H1 (cell line): ENCODE data around the gene WDR81. TPM values are rescaled to one million over a fixed set of nuclear protein-coding genes. Genes with fewer than 3 reads are reported as not detected.

ENCODE experiments used
- CTCF ChIA-PET: fragments of 300-600 bp; sonication (Branson Sonifier 250); formaldehyde crosslinking; loops from one replicate; lab custom pipeline; 2021; ENCODE audit not compliant: partially characterized antibody; lab: Charles Lee
- POLR2A ChIA-PET: fragments of 300-600 bp; sonication (Branson Sonifier 250); formaldehyde crosslinking; loops from one replicate; lab custom pipeline; 2021; ENCODE audit warnings: inconsistent platforms; ENCODE audit not compliant: partially characterized antibody; lab: Charles Lee
- DNase-seq, 2 experiments: peaks; one replicate each; pipeline versions ENCODE4 v3.0.0 to v3.0.0-alpha.2; 2010 to 2022; ENCODE audit warnings: low spot score in 2 of 2, low read depth in 1 of 2, mixed read lengths in 1 of 2
- FAIRE-seq: peaks from 2 replicates; lab custom pipeline; 2011; peaks lifted over from hg19 to GRCh38; lab: Jason Lieb, UNC
- H2AFZ ChIP-seq: 2 replicates; pipeline ENCODE4 v1.8.1; 2012; ENCODE audit warnings: low read length, inconsistent platforms
- H2AK5ac ChIP-seq: 2 replicates; pipeline ENCODE4 v1.6.1; 2013; ENCODE audit warnings: low read depth, low read length
- H2BK120ac ChIP-seq: replicated peaks from 2 replicates; pipeline ENCODE3; 2013; ENCODE audit warnings: low read depth, low read length, inconsistent platforms
- H2BK12ac ChIP-seq: 2 replicates; pipeline ENCODE4 v1.6.1; 2013; ENCODE audit warnings: low read depth, low read length
- H2BK15ac ChIP-seq: 2 replicates; pipeline ENCODE4 v1.6.1; 2013; ENCODE audit warnings: low read length
- H2BK20ac ChIP-seq: 2 replicates; pipeline ENCODE4 v1.6.1; 2013; ENCODE audit warnings: low read length
- H2BK5ac ChIP-seq: 2 replicates; pipeline ENCODE4 v1.6.1; 2013; ENCODE audit warnings: low read depth, low read length
- H3K14ac ChIP-seq: 2 replicates; pipeline ENCODE4 v1.6.1; 2013; ENCODE audit warnings: inconsistent platforms; ENCODE audit not compliant: insufficient read length
- H3K18ac ChIP-seq: 2 replicates; pipeline ENCODE4 v1.6.1; 2013; ENCODE audit warnings: low read length; ENCODE audit errors: extremely low read depth
- H3K23ac ChIP-seq: 2 replicates; pipeline ENCODE4 v1.6.1; 2013; ENCODE audit warnings: inconsistent platforms; ENCODE audit not compliant: insufficient read length
- H3K23me2 ChIP-seq: 2 replicates; pipeline ENCODE4 v1.6.1; 2013; ENCODE audit warnings: low read depth, low read length
- H3K27ac ChIP-seq: 2 replicates; pipeline ENCODE4 v1.6.1; 2011; ENCODE audit warnings: low read depth, low read length, inconsistent platforms
- H3K27me3 ChIP-seq, 4 experiments: replicated peaks in 1 of 4; 1 replicate in 1 of 4; 2 replicates in 3 of 4; pipeline versions ENCODE4 v1.6.1 to v1.8.1; 2011 to 2013; ENCODE audit warnings: low read length in 3 of 4, mild to moderate bottlenecking in 3 of 4, inconsistent platforms in 2 of 4, mixed read lengths in 2 of 4, moderate library complexity in 1 of 4; ENCODE audit not compliant: control insufficient read depth in 3 of 4, insufficient read depth in 3 of 4; ENCODE audit errors: extremely low read depth in 1 of 4
- H3K36me3 ChIP-seq, 4 experiments: 2 replicates each; pipeline versions ENCODE4 v1.6.1 to v1.8.1; 2011 to 2013; ENCODE audit warnings: mild to moderate bottlenecking in 4 of 4, low read length in 3 of 4, moderate library complexity in 2 of 4, control low read depth in 1 of 4, inconsistent platforms in 1 of 4; ENCODE audit not compliant: insufficient read depth in 4 of 4, control insufficient read depth in 2 of 4
- H3K4ac ChIP-seq: replicated peaks from 2 replicates; pipeline ENCODE3; 2013; ENCODE audit warnings: low read length, low read depth, mixed read lengths, inconsistent platforms; ENCODE audit not compliant: insufficient read length
- H3K4me1 ChIP-seq, 4 experiments: replicated peaks in 1 of 4; 1 replicate in 1 of 4; 2 replicates in 3 of 4; pipeline versions ENCODE4 v1.6.1 to v1.8.1; 2011 to 2013; ENCODE audit warnings: low read length in 3 of 4, inconsistent platforms in 2 of 4, mixed read lengths in 1 of 4; ENCODE audit not compliant: insufficient read depth in 4 of 4, control insufficient read depth in 3 of 4
- H3K4me2 ChIP-seq, 2 experiments: 2 replicates each; pipeline versions ENCODE4 v1.6.1 to v1.8.1; 2011 to 2013; ENCODE audit warnings: low read depth in 2 of 2, low read length in 2 of 2, control low read depth in 1 of 2, inconsistent platforms in 1 of 2, mild to moderate bottlenecking in 1 of 2; ENCODE audit not compliant: insufficient read depth in 1 of 2
- H3K4me3 ChIP-seq, 4 experiments: fragments of 200-600, 300-600 bp in 1 of 4; sonication (generic), shearing (Covaris generic), sonication (Bioruptor Twin) in 1 of 4; 2 replicates each; pipeline versions ENCODE4 v1.5.1 to v1.8.1; 2011 to 2016; ENCODE audit warnings: low read length in 4 of 4, low read depth in 3 of 4, control low read depth in 2 of 4, inconsistent platforms in 2 of 4, mild to moderate bottlenecking in 2 of 4, mixed read lengths in 1 of 4, moderate library complexity in 1 of 4; ENCODE audit not compliant: insufficient read depth in 2 of 4; ENCODE audit errors: extremely low read depth in 1 of 4
- H3K56ac ChIP-seq: replicated peaks from 2 replicates; pipeline ENCODE3; 2013; ENCODE audit warnings: low read depth, mild to moderate bottlenecking, mixed read lengths, low read length, inconsistent platforms; ENCODE audit not compliant: insufficient read length
- H3K79me1 ChIP-seq: 2 replicates; pipeline ENCODE4 v1.6.1; 2013; ENCODE audit warnings: low read depth, low read length, control low read depth
- H3K79me2 ChIP-seq, 2 experiments: 2 replicates each; pipeline versions ENCODE4 v1.6.1 to v1.8.1; 2012 to 2013; ENCODE audit warnings: low read length in 2 of 2, mild to moderate bottlenecking in 2 of 2, inconsistent platforms in 1 of 2; ENCODE audit not compliant: insufficient read depth in 2 of 2, control insufficient read depth in 1 of 2
- H3K9ac ChIP-seq, 4 experiments: replicated peaks in 1 of 4; 1 replicate in 1 of 4; 2 replicates in 3 of 4; pipeline versions ENCODE4 v1.6.1 to v1.8.1; 2011 to 2013; ENCODE audit warnings: low read depth in 3 of 4, low read length in 3 of 4, control low read depth in 2 of 4, mild to moderate bottlenecking in 2 of 4, moderate library complexity in 2 of 4, inconsistent platforms in 1 of 4; ENCODE audit errors: extremely low read depth in 1 of 4
- H3K9me3 ChIP-seq, 2 experiments: 2 replicates each; pipeline versions ENCODE4 v1.6.1 to v1.8.1; 2012 to 2013; ENCODE audit warnings: mild to moderate bottlenecking in 2 of 2, moderate library complexity in 2 of 2, control low read depth in 1 of 2, inconsistent platforms in 1 of 2, low read depth in 1 of 2, low read length in 1 of 2, mixed read lengths in 1 of 2; ENCODE audit not compliant: insufficient read depth in 2 of 2
- H4K20me1 ChIP-seq, 2 experiments: replicated peaks in 1 of 2; 2 replicates each; pipeline versions ENCODE3 to v1.8.1; 2011 to 2013; ENCODE audit warnings: inconsistent platforms in 2 of 2, low read length in 2 of 2, mild to moderate bottlenecking in 1 of 2; ENCODE audit not compliant: insufficient read depth in 2 of 2, control insufficient read depth in 1 of 2
- H4K5ac ChIP-seq: 2 replicates; pipeline ENCODE4 v1.6.1; 2013; ENCODE audit warnings: low read length, low read depth, mixed read lengths, inconsistent platforms; ENCODE audit not compliant: insufficient read length
- H4K8ac ChIP-seq: 2 replicates; pipeline ENCODE4 v1.8.0; 2013; ENCODE audit warnings: mild to moderate bottlenecking, moderate library complexity, low read length, inconsistent platforms; ENCODE audit not compliant: insufficient read depth; ENCODE audit errors: extremely low read depth
- H4K91ac ChIP-seq: replicated peaks from 2 replicates; pipeline ENCODE3; 2013; ENCODE audit warnings: low read length, mixed read lengths, inconsistent platforms; ENCODE audit not compliant: insufficient read length
- CHD2 ChIP-seq: IDR thresholded peaks from 2 replicates; pipeline ENCODE4 v1.6.1; 2012; ENCODE audit warnings: low read length, improper control_type of control experiment
- EGR1 ChIP-seq: IDR thresholded peaks from 2 replicates; pipeline ENCODE4 v1.6.1; 2011; ENCODE audit warnings: low read depth, low read length, borderline replicate concordance
- RXRA ChIP-seq: IDR thresholded peaks from 2 replicates; pipeline ENCODE4 v1.6.1; 2011; ENCODE audit warnings: low read depth, mild to moderate bottlenecking, low read length, moderate library complexity; ENCODE audit not compliant: insufficient read depth
- SP2 ChIP-seq: IDR thresholded peaks from 2 replicates; pipeline ENCODE4 v1.6.1; 2012; ENCODE audit warnings: mild to moderate bottlenecking, low read length, inconsistent platforms
- WGBS, 2 experiments: shearing (Covaris generic) in 1 of 2; methylation state at CpG; one replicate each; pipeline versions ENCODE4 v1.1.6 to v1.1.7; 2013 to 2015; ENCODE audit warnings: low lambda C conversion rate in 2 of 2, mixed read lengths in 2 of 2, inconsistent platforms in 1 of 2, low coverage in 1 of 2, missing lambda C conversion rate in 1 of 2; ENCODE audit not compliant: insufficient replicate concordance in 2 of 2, insufficient coverage in 1 of 2, insufficient read length in 1 of 2; ENCODE audit errors: extremely low coverage in 1 of 2, missing lambda C conversion rate in 1 of 2; 5-methylcytosine and 5-hydroxymethylcytosine counted together
- polyA plus RNA-seq, 7 experiments: library from polyadenylated mRNA; depleted of rRNA in 3 of 7; stranded (reverse) in 5 of 7; unstranded in 2 of 7; fragments of >200 nt in 5 of 7; fragments of 200-250 nt in 2 of 7; gene quantifications; 1 replicate in 5 of 7; 2 replicates in 1 of 7; 4 replicates in 1 of 7; pipeline versions ENCODE4 v1.2.1 to v1.2.3, GENCODE V29; 2011 to 2013; ENCODE audit warnings: missing spikeins in 2 of 7, mixed read lengths in 2 of 7
- total RNA-seq: library from RNA; stranded (reverse); fragmentation: NEBNext Ultra II Directional; extraction: Animal tissue kit (Norgen Biotek cat#: 25700); gene quantifications from 2 replicates; pipeline ENCODE4 v1.2.1, GENCODE V29; 2021

Gene WDR81
- total and polyA plus RNA-seq, 2 of the 8 experiments (the other 6 are each of a cell fraction or from before 2014, with no cell fraction given) = 9.1 to 12.3 TPM

DNA sequence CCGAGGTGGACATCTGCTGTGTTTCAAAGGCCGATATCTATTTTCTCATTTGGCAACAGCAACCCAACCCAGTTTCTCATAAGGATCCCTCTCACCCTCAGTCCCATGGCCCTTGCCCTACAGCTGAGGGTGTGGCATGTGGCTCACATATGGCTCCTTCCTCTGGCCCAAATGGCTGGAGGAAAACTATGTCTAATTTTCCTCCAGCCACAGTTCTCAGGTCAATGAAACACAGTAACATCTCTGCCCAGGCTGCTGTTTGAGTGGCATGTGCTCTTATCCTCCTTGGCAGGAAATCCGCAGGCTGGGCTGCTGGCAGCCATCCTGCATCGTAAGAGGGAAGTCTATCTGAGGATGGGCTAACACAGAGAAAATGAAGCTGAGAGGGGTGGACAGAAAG is 61.4 kb downstream of the WDR81 start:
- FAIRE-seq (no peak), DNase-seq (no peak)
- Histone ChIP-seq H3K9ac (no peak overlapping the region), H4K5ac (no peak overlapping the region), H3K4me3 (no peak overlapping the region), H2BK20ac (no peak overlapping the region), H3K27me3 (no peaks in the 10 kb centered on the region), H3K14ac (no peak overlapping the region), H4K8ac (no peak overlapping the region), H3K56ac (no peak overlapping the region), H3K79me2 (no peaks in the 10 kb centered on the region), H2AK5ac (no peak overlapping the region), H4K20me1 (peaks cover 2 to 3% of the 10 kb centered on the region in 2 experiments), H3K27ac (no peak overlapping the region), H3K23ac (no peak overlapping the region), H3K79me1 (no peaks in the 10 kb centered on the region), H3K4ac (no peak overlapping the region), H2BK120ac (no peak overlapping the region), H3K4me2 (no peak overlapping the region), H2BK15ac (no peak overlapping the region), H2BK5ac (no peak overlapping the region), H3K23me2 (no peaks in the 10 kb centered on the region), H3K36me3 (peaks cover 10 to 45% (median 25%) of the 10 kb centered on the region in 4 experiments), H3K9me3 (no peaks in the 10 kb centered on the region), H2AFZ (no peak overlapping the region), H3K18ac (no peak overlapping the region), H3K4me1 (no peaks in the 10 kb centered on the region), H2BK12ac (no peak overlapping the region), H4K91ac (no peak overlapping the region)
- WGBS, 2 experiments = 96% methylated on average over 4 of the region's 4 CpGs; no CpG with 5 or more reads in 1 of the 2 experiments
- ChIA-PET POLR2A (interaction anchor here (1.2 kb wide), 1 partner anchor 64 kb away, joined by 3 read pairs; no protein-coding TSS in a partner anchor), CTCF (interaction anchor here (0.6 to 4.6 kb wide), 7 partner anchors 8 to 66 kb away, joined by 3 to 24 read pairs (median 3); partner anchors contain the start of gene WDR81)
- no peak for TF ChIP-seq SP2
- no peak for TF ChIP-seq EGR1
- no peak for TF ChIP-seq RXRA
- no peak for TF ChIP-seq CHD2
